GM12878 (cell line): Measurements from ENCODE around the gene MRPL2. TPM values are rescaled to one million over a fixed set of nuclear protein-coding genes. Genes with fewer than 3 reads are reported as not detected.
A peak's percentile ranks its signal among the peaks of the same experiment; 100 is the strongest.

ENCODE experiments used
- ATAC-seq: fragments of 200-7000 bp; cut with Tn5 transposase; 3 replicates; pipeline ENCODE4 v1.9.1; 2020; ENCODE audit warnings: mild to moderate bottlenecking, moderate library complexity
- BruUV-seq: library from RNA; stranded (reverse); fragments of 400-500 nt; replicated peaks from 2 replicates; lab custom pipeline; 2021; lab: Mats Ljungman, UMichigan
- CTCF ChIA-PET: fragments of 300-600 bp; sonication (Branson Sonifier 250); formaldehyde crosslinking; extraction: SDS; loops from one replicate; lab custom pipeline; 2021; ENCODE audit warnings: inconsistent platforms; lab: Yijun Ruan, JAX
- POLR2A ChIA-PET: fragments of 350-600 bp; formaldehyde crosslinking; extraction: SDS; loops from one replicate; lab custom pipeline; 2021; ENCODE audit warnings: inconsistent platforms; lab: Charles Lee
- RAD21 ChIA-PET: fragments of 300-600 bp; sonication (Branson Sonifier 250); formaldehyde crosslinking; loops from one replicate; lab custom pipeline; 2023; ENCODE audit warnings: antibody characterized with exemption; ENCODE audit not compliant: unreplicated experiment; lab: Charles Lee
- SMC1A ChIA-PET: fragments of 300-600 bp; sonication (Branson Sonifier 250); formaldehyde crosslinking; loops from one replicate; lab custom pipeline; 2023; ENCODE audit not compliant: unreplicated experiment, uncharacterized antibody; lab: Charles Lee
- DNase-seq: peaks from one replicate; pipeline ENCODE4 v3.0.0-alpha.2; 2011; ENCODE audit warnings: low read depth, low spot score
- FAIRE-seq: peaks from 3 replicates; lab custom pipeline; 2011; peaks lifted over from hg19 to GRCh38; lab: Jason Lieb, UNC
- H2AFZ ChIP-seq: 2 replicates; pipeline ENCODE4 v1.6.0; 2011; ENCODE audit warnings: low read depth, low read length, control low read depth; ENCODE audit not compliant: control insufficient read depth
- H3K27ac ChIP-seq: 2 replicates; pipeline ENCODE4 v1.5.1; 2011; ENCODE audit warnings: control low read depth; ENCODE audit not compliant: control insufficient read depth, insufficient read depth
- H3K27me3 ChIP-seq, 2 experiments: replicated peaks in 1 of 2; 2 replicates each; pipeline versions ENCODE4 v1.6.0 to v1.6.1; 2011; ENCODE audit warnings: low read length in 1 of 2; ENCODE audit not compliant: control insufficient read depth in 2 of 2, insufficient read depth in 2 of 2
- H3K36me3 ChIP-seq, 2 experiments: 2 replicates each; pipeline ENCODE4 v1.5.1; 2011; ENCODE audit warnings: low read length in 1 of 2; ENCODE audit not compliant: control insufficient read depth in 2 of 2, insufficient read depth in 2 of 2
- H3K4me1 ChIP-seq: 2 replicates; pipeline ENCODE4 v1.6.1; 2011; ENCODE audit warnings: mild to moderate bottlenecking, low read length, moderate library complexity, mixed read lengths; ENCODE audit not compliant: control insufficient read depth, insufficient read depth
- H3K4me2 ChIP-seq: 2 replicates; pipeline ENCODE4 v1.6.0; 2011; ENCODE audit warnings: control low read depth; ENCODE audit not compliant: control insufficient read depth, insufficient read depth
- H3K4me3 ChIP-seq: fragments of 200-600 bp; sonication (generic); 2 replicates; pipeline ENCODE4 v1.5.1; 2016
- H3K79me2 ChIP-seq: 2 replicates; pipeline ENCODE4 v1.6.0; 2011; ENCODE audit warnings: low read length; ENCODE audit not compliant: control insufficient read depth, insufficient read depth
- H3K9ac ChIP-seq: 2 replicates; pipeline ENCODE4 v1.8.0; 2011; ENCODE audit warnings: low read length, control low read depth, mixed read lengths; ENCODE audit not compliant: control insufficient read depth, insufficient read depth
- H3K9me3 ChIP-seq: replicated peaks from 3 replicates; pipeline ENCODE4 v1.5.1; 2011; ENCODE audit warnings: mild to moderate bottlenecking, low read length; ENCODE audit not compliant: control insufficient read depth, insufficient read depth
- H4K20me1 ChIP-seq: 2 replicates; pipeline ENCODE4 v1.6.0; 2011; ENCODE audit not compliant: control insufficient read depth, insufficient read depth
- ATF7 ChIP-seq: fragments of 450-650 bp; IDR thresholded peaks from 2 replicates; pipeline ENCODE4 v1.6.1; 2016; ENCODE audit warnings: low read depth, mild to moderate bottlenecking
- BMI1 ChIP-seq: fragments of 450-650 bp; IDR thresholded peaks from 2 replicates; pipeline ENCODE4 v1.6.1; 2016; ENCODE audit warnings: mild to moderate bottlenecking, moderate library complexity, borderline replicate concordance
- CBX5 ChIP-seq: sonication (generic); IDR thresholded peaks from 2 replicates; pipeline ENCODE4 v1.6.1; 2016; ENCODE audit warnings: low read depth, moderate library complexity, mild to moderate bottlenecking, inconsistent platforms
- EP300 ChIP-seq, 2 experiments: fragments of 150-350 bp in 1 of 2; IDR thresholded peaks; 2 replicates each; pipeline ENCODE4 v1.6.1; 2011 to 2012; ENCODE audit warnings: low read depth in 2 of 2, low read length in 2 of 2, borderline replicate concordance in 1 of 2, improper control_type of control experiment in 1 of 2, inconsistent platforms in 1 of 2; ENCODE audit not compliant: control insufficient read depth in 1 of 2
- KAT2A ChIP-seq: conservative IDR thresholded peaks from 2 replicates; pipeline ENCODE4 v1.6.1; 2011; ENCODE audit warnings: low read depth, low read length; ENCODE audit not compliant: control insufficient read depth
- KDM1A ChIP-seq: fragments of 200-600 bp; sonication (generic); IDR thresholded peaks from 2 replicates; pipeline ENCODE4 v1.6.1; 2016; ENCODE audit warnings: borderline replicate concordance
- MTA3 ChIP-seq: IDR thresholded peaks from 2 replicates; pipeline ENCODE4 v1.6.1; 2012; ENCODE audit warnings: low read length, inconsistent platforms, borderline replicate concordance
- MYB ChIP-seq: fragments of 150-350 bp; IDR thresholded peaks from 2 replicates; pipeline ENCODE4 v1.6.1; 2014; ENCODE audit warnings: mild to moderate bottlenecking, low read depth, low read length, borderline replicate concordance
- NBN ChIP-seq: fragments of 450-650 bp; IDR thresholded peaks from 2 replicates; pipeline ENCODE4 v1.6.1; 2016
- PAX8 ChIP-seq: fragments of 450-650 bp; IDR thresholded peaks from 2 replicates; pipeline ENCODE4 v1.6.1; 2017; ENCODE audit warnings: mild to moderate bottlenecking, moderate library complexity
- SREBF1 ChIP-seq: IDR thresholded peaks from 2 replicates; pipeline ENCODE4 v1.6.1; 2012; ENCODE audit warnings: mild to moderate bottlenecking, low read length
- TARDBP ChIP-seq: IDR thresholded peaks from 2 replicates; pipeline ENCODE4 v1.6.1; 2016; ENCODE audit warnings: borderline replicate concordance
- YBX1 ChIP-seq: fragments of 450-650 bp; IDR thresholded peaks from 2 replicates; pipeline ENCODE4 v1.6.1; 2016; ENCODE audit warnings: antibody characterized with exemption
- ZNF384 ChIP-seq: IDR thresholded peaks from 2 replicates; pipeline ENCODE4 v1.6.1; 2012; ENCODE audit warnings: low read depth, mild to moderate bottlenecking, low read length, improper control_type of control experiment, borderline replicate concordance
- WGBS: methylation state at CpG from one replicate; pipeline ENCODE4 v1.1.6; 2016; ENCODE audit warnings: low lambda C conversion rate; ENCODE audit not compliant: insufficient replicate concordance, insufficient coverage; ENCODE audit errors: missing lambda C conversion rate; 5-methylcytosine and 5-hydroxymethylcytosine counted together
- in situ Hi-C: fragments of 300-500 bp; cut with MboI; formaldehyde crosslinking; loops from 9 replicates; pipeline ENCODE4 v1.14.3; 2018; ENCODE audit warnings: mixed read lengths
- intact Hi-C: fragments of 100-400 bp; cut with micrococcal nuclease; formaldehyde crosslinking; loops from one replicate; pipeline ENCODE4 v1.14.2; 2022; ENCODE audit not compliant: unreplicated experiment
- polyA plus RNA-seq, 11 experiments: library from polyadenylated mRNA; depleted of rRNA in 4 of 11; unstranded in 6 of 11; stranded (reverse) in 5 of 11; fragments of >200 nt; fragmentation: Nextera tagmentation in 4 of 11; fragmentation: Illumina TruSeq in 1 of 11; extraction: Ambion mirVana in 4 of 11; extraction: Trizol in 1 of 11; gene quantifications; 1 replicate in 1 of 11; 2 replicates in 10 of 11; pipeline versions ENCODE4 v1.2.1 to v1.2.3, GENCODE V29; 2011 to 2016; ENCODE audit warnings: inconsistent platforms in 2 of 11, missing spikeins in 2 of 11, low read depth in 1 of 11
- total RNA-seq, 4 experiments: library from RNA; depleted of rRNA in 3 of 4; stranded (reverse); fragments of >200 nt in 3 of 4; fragmentation: Illumina TruSeq in 1 of 4; extraction: Trizol in 1 of 4; gene quantifications; 2 replicates each; pipeline versions ENCODE4 v1.2.1 to v1.2.3, GENCODE V29; 2013 to 2021
- TF ChIP-seq, protein P1 (sequence below): fragments of 450-650 bp; formaldehyde crosslinking; IDR thresholded peaks from 2 replicates; pipeline ENCODE4 v1.5.0; 2022; ENCODE audit warnings: mild to moderate bottlenecking, missing genetic modification characterization
- TF ChIP-seq, protein P2 (sequence below): IDR thresholded peaks from 2 replicates; pipeline ENCODE4 v1.6.1; 2012; ENCODE audit warnings: low read depth, low read length, improper control_type of control experiment

The MRPL2 gene
- total and polyA plus RNA-seq, 10 of the 15 experiments (the other 5 are each of a cell fraction or from before 2014, with no cell fraction given), result 29.7 to 125 (median 50.2) TPM

DNA sequence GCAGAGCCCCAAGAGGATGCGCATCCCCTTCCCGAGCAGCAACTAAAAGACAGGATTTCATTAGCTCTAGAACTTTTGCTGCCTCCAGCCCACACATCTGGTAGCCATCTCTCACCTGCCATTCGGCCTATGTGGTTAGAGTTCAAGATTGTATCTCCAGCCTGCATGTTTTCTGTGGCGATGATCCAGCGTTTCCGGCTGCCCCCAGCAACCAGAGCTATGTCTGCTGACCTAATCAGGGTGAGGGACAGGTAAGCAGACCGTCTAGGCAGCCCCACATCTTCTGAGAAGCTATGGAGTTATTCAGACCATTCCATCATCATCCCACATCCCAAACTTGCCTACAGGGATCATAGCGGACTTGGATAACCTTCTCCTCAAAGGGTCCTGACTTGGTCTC is 3.3 kb downstream of the MRPL2 start (continued):
- TF ChIP-seq EP300 (IDR thresholded peaks at IDR 0.05; ENCODE audit: borderline replicate concordance in 1 of 2, control insufficient read depth in 1 of 2, low read depth in 2 of 2, low read length in 2 of 2), result no peak
- TF ChIP-seq, protein P1, sequence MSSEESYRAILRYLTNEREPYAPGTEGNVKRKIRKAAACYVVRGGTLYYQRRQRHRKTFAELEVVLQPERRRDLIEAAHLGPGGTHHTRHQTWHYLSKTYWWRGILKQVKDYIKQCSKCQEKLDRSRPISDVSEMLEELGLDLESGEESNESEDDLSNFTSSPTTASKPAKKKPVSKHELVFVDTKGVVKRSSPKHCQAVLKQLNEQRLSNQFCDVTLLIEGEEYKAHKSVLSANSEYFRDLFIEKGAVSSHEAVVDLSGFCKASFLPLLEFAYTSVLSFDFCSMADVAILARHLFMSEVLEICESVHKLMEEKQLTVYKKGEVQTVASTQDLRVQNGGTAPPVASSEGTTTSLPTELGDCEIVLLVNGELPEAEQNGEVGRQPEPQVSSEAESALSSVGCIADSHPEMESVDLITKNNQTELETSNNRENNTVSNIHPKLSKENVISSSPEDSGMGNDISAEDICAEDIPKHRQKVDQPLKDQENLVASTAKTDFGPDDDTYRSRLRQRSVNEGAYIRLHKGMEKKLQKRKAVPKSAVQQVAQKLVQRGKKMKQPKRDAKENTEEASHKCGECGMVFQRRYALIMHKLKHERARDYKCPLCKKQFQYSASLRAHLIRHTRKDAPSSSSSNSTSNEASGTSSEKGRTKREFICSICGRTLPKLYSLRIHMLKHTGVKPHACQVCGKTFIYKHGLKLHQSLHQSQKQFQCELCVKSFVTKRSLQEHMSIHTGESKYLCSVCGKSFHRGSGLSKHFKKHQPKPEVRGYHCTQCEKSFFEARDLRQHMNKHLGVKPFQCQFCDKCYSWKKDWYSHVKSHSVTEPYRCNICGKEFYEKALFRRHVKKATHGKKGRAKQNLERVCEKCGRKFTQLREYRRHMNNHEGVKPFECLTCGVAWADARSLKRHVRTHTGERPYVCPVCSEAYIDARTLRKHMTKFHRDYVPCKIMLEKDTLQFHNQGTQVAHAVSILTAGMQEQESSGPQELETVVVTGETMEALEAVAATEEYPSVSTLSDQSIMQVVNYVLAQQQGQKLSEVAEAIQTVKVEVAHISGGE (CRISPR knock-in tag), result no peak
- no peak for TF ChIP-seq MYB

DNA sequence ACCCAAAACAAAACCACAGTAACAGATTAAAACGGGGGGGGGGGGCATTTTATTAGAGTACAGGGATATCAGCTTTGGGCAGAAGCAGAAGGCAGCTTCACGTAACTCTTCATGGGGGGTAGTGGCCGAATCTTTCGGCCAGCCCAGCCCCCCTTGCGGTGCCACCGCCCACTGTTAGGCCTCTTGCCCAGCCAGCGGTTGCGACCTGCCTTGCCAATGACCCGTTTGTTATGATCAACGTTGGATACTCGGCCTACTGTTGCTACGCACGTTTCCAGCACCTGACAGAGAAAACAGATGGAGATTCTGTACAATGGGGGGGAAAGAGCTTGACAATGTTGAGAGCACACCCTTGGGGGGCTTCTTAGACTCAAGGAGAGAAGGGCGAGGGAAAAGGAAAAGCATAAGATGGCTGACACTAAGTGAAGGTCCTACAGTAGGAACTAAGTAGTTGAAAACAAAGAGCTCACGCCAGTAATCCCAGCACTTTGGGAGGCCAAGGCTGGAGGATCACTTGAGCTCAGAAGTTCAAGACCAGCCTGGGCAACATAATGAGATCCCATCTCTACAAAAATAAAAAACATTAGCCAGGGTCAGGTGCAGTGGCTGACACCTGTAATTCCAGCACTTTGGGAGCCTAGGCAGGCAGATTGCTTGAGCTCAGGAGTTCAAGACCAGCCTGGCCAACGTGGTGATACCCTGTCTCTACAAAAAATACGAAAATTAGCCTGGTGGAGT is 4.9 kb downstream of the MRPL2 start:
- ChIA-PET CTCF (interaction anchor here (0.5 to 1.7 kb wide), 9 partner anchors 15 to 126 kb away, joined by 3 to 5 read pairs (median 3); no protein-coding TSS in a partner anchor), RAD21 (interaction anchor here (0.6 to 1.9 kb wide), 4 partner anchors 40 to 125 kb away, joined by 3 to 5 read pairs (median 4); partner anchors contain the start of genes CNPY3, KLHDC3 and MEA1)
- TSS peak; percentile 82 for BruUV-seq
- TF ChIP-seq YBX1, result 0 out of 2 replicates have a peak, but pooled peaks have one; percentile 26
- no peak for TF ChIP-seq PAX8
- no peak for TF ChIP-seq MTA3
- 0 out of 2 replicates have a peak, but pooled peaks have one; percentile 0 for TF ChIP-seq ATF7
- TF ChIP-seq BMI1, result no peak
- TF ChIP-seq, protein P2, sequence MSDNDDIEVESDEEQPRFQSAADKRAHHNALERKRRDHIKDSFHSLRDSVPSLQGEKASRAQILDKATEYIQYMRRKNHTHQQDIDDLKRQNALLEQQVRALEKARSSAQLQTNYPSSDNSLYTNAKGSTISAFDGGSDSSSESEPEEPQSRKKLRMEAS, result no peak
- no peak for TF ChIP-seq NBN
- no peak for TF ChIP-seq KDM1A
- no peak for TF ChIP-seq SREBF1
- no peak for TF ChIP-seq CBX5
- TF ChIP-seq ZNF384, result no peak
- no peak for TF ChIP-seq KAT2A
- TF ChIP-seq TARDBP, result no peak

More for the DNA sequence above, 4.9 kb downstream of the MRPL2 start:
- Histone ChIP-seq H3K27me3 (no peaks in the 10 kb centered on the region), H3K4me1 (peaks cover 14% of the 10 kb centered on the region), H3K4me2 (peak overlapping the region; percentile 86), H3K9ac (peak overlapping the region; percentile 98), H2AFZ (peak overlapping the region; percentile 89; the same call in 1 of the 2 replicates), H3K79me2 (peaks cover 36% of the 10 kb centered on the region), H4K20me1 (no peaks in the 10 kb centered on the region), H3K4me3 (peak overlapping the region; percentile 91), H3K9me3 (no peaks in the 10 kb centered on the region), H3K36me3 (peaks cover 4 to 17% of the 10 kb centered on the region in 2 experiments), H3K27ac (peak overlapping the region; percentile 93)
- DNase-seq, result no peak
- no peak for ATAC-seq
- no peak for FAIRE-seq
- ChIA-PET POLR2A (interaction anchor here (0.6 to 2.9 kb wide), 17 partner anchors 17 to 1167 kb away, joined by 3 to 22 read pairs (median 5); partner anchors contain the start of genes CNPY3, KLHDC3, MEA1 and PPP2R5D), SMC1A (interaction anchor here (0.7 to 1.5 kb wide), 8 partner anchors 30 to 175 kb away, joined by 3 to 5 read pairs (median 3); partner anchors contain the start of genes KLHDC3, MEA1, PEX6 and RPL7L1)
- 83% methylated on average over 17 of the region's 17 CpGs for WGBS
- intact Hi-C loops, result no loop called here
- in situ Hi-C loops, result no loop called here
